Measurements from ENCODE around the gene ARHGAP31.
"Not testable (repeated sequence)": the region's sequence is repeated elsewhere in the genome, so short reads cannot be mapped to it uniquely, and the experiment has no call there.

The ARHGAP31 gene

DNA sequence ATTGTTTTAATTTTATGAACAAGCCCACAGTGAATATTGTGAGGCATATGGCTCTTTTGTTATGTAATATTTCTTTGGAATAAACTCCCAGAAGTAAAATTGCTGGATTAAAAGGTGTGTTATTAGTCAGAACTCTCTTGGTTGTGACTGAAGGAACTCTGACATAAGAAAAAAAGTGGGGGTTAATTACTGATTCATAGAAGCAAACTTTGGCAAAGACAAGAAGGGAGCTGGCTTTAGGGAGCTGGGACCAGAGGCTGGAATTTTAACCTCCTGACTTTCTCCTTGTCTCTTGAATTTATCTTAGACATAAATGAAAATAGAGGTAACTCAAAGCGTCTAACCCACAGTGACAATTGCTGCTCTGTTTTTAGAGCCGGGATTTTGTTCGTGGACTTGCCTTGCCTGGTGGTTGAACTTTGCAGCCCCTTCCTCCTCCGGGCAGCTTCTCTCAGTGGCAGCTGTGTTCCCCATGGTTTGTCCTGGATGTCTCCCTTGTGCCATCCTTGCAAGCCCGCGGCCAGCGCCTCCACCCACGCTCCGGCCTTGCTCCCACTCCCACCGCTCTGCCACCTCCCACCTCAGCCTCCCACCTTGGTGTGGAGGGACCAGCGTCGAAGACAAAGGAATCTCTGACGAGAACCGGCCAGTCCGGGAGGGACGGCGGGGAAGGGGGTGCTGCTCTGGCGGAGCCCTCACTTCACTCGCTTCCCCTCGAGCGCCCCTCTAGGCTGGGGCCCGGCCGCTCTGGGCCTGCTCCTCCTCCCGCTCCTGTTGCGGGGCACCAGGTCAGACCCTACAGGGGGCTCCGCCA is 28.0 kb downstream of the ARHGAP31 start:
- DNase-seq = no peak

DNA sequence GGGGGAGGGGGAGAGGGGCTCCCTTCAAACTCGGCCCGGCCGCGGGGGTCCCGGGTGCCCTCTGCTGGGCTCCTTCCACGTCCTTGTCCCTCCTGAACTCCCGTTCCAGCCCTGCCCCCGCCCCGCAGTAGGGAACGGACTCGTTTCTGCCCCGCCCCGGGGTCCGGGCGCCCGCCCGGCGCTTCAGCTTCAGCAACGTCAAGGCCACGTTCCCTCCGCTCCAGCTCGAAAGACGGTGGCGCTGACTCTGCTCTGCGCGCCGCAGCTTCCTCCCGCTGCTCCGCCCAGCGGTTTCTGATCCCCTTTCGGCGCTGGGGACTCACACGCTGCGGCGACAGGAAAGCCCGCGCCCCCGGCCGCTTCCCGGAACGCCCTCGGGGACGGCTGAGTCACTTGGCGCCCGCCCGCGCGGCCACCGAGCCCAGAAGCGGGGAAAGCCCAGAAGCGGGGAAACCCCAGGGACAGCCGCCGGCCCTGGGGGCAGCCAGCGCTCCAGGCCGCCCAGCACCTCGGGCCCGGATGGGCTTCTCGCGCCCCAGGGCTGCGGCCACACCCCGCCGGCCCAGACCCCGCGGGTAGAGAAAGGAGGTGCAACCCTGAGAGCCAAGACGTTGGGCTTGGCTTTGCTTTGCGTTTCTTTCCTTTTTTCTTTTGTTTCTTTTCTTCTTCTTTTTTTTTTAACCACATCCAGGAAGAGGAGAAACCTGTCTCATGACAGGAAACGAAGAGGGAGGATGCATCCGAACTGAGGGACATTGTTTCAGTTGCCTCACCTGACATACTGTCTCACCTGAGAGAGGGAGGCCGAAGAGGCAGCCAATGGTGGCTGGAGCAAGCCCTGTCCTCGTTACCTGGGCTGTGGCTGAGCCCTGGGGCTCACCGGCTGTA is 28.9 kb downstream of the ARHGAP31 start:
- DNase-seq = no peak

DNA sequence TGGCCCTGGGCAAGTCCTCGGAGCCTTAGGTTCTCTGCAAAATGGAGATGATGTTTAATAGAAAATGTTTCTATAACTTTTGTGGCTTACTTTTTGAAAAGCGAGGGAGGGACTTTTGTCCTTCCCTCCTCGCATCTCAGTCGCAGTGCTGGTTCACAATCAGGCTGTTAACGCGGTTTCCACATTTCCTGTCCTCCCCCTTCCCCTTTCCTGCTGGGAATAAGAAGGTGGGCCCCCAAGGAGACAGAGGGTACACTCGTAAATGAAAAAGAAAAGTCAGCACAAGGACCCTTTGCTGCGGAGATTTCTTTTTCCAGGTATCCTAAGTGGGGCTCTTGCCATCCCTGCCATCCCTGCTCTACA is 29.5 kb downstream of the ARHGAP31 start:
- no peak for DNase-seq

DNA sequence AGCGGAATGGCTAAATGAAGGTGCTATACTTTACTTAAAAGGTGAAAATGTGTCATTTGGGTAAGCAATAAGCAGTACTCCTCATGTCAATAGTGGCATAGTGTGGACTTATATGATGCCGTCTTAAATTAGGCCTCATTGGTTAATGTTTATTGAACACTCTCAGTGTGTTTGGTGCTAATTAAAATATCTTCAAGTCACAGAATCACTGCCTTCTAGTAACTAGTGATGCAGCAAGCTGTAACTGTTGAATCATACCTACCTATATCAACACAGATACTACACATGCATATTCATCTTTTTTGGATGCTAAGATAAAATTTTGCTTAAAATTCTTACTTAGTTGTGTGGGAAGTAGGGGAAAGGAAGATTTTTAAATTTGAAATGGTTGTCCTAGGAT is 30.7 kb downstream of the ARHGAP31 start:
- no peak for DNase-seq

- DNase-seq = no peak
Measured at GRCh38 chr3:119326976-119327375, 32.8 kb downstream of the ARHGAP31 start.

GRCh38 chr3:119329551-119329950 is 35.4 kb downstream of the ARHGAP31 start:
- no peak for DNase-seq

DNA sequence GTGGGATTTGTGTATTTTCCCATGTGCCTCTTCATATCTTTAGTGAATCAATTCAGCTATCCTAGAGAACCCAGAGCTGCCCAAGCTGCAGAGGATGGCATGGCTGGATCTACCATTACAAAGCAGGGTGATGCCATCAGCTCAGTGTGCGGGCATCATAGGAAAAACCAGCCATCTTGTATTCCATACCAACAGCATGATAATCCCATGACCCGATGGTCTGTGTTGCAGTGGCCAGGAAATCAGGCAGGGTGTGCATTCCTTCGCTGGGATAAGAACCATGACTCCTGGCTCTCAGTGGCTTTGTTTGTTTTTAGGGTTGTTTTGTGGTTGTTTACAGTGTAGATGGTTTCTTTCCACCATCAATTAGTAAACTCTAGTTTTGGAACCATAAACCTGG is 36.0 kb downstream of the ARHGAP31 start:
- no peak for DNase-seq

DNA sequence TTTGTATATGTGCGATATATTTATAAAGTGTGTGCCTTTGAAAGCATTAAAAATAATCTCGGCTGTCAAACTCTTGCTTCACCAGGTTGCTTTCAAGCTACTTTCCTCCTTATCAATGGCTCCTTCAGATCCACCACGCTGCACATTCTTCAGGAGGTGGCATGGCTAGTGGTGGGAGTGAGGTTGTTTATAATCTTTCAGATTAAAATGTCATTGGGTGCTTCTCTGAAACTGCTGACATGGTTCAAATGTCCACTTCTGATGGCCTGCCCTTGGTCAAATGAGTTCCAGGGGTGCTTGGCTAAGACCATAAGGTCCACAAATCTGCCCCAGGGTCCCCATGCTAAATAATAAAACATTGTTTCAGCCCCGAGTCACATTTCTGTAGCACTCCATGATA is 36.7 kb downstream of the ARHGAP31 start:
- DNase-seq = no peak

DNA sequence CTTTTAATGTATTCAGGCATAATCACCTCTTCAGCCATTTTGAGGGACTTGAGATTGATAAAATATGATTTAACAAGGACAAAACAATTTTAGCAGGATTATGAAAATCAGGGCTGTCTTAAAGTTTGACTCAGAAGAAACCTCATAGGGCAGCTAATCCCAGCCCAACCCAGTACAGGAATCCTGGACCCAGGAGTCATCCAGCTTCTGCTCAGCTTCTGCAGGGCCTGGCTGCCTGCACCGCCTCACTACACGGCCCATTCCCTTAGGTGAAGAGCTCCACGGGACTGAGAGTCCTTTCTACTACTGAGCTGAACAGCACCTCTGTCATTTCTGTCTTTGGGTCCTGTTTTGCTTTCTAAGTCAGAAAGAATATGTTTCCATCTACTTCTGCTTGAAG is 37.5 kb downstream of the ARHGAP31 start:
- no peak for DNase-seq

GRCh38 chr3:119333773-119334509 is 39.8 kb downstream of the ARHGAP31 start:
- no peak for DNase-seq

- DNase-seq = no peak
Measured at GRCh38 chr3:119336823-119337222, 42.6 kb downstream of the ARHGAP31 start.

GRCh38 chr3:119337407-119337806 is 43.2 kb downstream of the ARHGAP31 start:
- DNase-seq = not testable (repeated sequence)

DNA sequence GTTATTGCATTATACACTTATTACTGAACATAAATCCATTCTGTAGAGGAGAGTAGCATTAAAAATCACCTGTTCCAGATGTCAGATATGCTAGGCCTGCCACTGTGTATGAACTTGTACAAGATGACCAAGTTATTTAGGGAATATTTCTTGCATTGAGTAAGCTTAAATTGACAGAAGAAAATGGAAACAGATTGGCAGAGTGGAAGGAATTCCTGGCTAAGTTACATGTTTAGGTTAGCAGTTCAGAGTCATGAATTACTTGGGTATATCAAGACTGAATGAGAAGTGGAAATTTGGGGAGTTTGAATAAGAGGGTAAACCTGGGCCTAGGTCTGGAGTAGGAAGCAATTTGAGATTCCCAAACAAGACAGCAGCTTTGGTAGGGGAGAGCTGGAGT is 44.6 kb downstream of the ARHGAP31 start:
- DNase-seq = no peak

DNA sequence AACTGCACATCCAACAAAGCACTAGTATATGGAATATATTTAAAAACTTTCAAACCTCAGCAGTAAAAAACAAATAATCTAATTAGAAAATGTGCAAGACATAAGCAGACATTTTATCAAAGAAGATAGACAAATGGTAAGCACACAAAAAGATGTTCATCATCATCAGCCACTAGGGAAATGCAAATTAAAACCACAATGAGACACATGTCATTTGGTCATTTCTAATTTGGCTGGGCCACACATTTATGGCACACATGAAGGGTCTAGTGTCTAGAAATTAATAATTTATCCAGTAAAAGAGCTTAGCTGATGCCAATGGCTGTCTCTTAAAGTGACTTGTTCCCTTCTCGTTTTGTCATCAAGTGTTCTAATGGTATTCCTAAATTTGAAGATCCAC is 45.8 kb downstream of the ARHGAP31 start:
- no peak for DNase-seq

- DNase-seq = no peak
Measured at GRCh38 chr3:119340446-119340845, 46.3 kb downstream of the ARHGAP31 start.

GRCh38 chr3:119342176-119342575 is 48.0 kb downstream of the ARHGAP31 start:
- DNase-seq = no peak

DNA sequence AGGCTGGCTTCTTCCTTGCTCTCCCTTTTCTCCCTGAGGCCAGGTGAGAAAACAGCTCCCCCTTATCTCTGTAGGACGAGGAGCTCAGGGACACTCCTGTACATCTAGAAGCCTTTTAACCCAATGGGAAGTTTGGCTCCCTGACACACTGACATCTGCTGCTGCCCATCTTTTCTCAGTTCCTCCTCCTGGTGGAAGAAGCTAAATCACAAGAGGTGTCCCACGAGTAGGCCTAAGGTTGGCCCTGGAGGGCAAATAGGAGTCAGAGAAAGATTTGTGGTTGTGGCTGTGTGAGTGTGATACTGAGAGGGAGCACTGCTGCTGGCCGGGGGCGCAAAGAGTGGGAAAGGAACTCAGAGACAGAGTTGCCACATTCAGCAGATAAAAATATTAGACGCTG is 49.5 kb downstream of the ARHGAP31 start:
- no peak for DNase-seq

DNA sequence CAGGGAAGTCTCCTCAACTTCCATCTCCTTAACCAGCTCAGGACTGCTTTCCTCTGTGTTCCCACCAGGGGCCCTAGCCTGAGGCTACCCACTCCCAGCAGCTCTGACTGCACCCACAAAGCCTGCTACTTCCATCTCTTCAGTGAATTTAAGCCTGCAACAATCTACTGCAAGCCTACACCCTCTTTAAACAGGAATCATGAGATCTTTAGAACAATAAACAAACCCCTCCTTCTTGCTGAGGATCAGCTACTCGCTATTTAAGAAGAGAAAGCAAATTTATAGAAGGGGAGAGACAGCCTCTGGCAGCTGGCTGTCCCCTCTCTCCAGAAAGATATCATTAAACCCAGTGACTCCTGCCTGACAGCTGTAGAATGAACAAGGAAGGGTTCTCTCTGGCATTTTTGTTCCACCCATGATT is 51.9 kb downstream of the ARHGAP31 start:
- DNase-seq = no peak

DNA sequence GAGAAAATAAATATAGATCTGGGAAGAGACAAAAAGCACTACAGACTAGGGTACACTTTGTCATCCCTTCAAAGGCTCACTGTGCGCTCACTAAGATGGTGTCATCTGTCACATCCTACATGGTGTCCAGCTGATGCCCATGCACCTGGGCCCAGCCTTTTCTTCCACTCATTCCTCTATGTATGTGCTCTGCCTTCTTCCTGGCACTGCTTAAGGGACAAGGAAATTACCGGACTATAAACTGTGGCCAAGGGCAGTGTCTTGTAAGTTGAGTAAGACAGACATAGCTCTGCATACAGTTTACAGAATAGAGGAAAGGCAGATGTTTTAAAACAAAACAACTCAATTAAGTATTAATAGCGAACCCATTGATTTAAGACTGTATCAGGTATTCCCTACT is 52.9 kb downstream of the ARHGAP31 start:
- DNase-seq = no peak

DNA sequence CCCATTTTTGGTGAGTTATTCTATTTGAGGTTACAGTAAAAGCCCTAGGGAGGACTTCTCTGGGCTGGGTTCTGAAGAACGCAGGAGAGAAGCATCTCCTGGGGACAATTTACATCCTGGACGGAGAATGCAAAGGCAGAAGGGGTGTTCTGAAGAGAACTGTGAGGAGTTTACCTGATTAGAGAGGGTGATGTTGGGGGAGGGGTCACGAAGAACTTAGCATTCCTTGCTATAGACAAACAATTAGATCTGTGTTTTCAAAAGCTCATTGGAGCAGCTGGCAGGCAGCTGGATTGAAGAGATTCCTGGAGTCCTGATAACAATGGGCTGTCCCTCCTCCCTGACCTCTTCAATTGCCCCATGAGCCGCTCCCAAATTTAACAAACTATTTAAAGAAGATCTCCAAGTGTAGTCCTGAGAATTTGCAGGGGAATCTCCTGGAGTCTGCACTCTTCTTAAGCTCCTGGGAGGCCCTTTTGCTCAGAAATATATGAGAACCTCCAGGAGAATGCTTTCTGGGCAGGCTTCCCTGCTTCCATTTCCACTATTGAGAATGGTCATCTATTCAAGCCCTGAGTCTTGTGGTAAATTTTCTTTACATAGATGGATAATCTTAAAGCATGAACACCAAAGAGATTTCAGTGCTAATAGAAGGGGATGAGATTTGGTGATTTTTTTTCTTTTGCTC is 55.3 kb downstream of the ARHGAP31 start:
- no peak for DNase-seq

DNA sequence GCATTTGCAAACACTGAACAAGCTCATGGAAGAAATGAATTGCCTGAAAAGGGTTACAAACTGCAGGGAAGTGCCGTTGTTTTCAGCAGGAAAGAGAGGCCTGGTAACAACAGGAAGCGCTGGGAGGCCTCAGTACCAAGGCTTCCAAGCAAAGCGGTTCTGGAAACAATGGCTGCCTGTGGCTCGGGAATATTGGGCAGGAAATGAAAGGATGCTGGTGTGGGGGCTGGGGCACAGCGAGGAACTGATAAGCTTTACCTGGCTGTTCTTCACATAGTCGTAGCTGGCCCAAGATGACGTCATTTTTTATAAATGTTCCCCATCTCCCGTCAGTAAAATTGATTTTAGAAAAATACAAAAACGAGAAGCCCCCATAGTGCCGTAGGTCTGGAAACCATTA is 55.9 kb downstream of the ARHGAP31 start:
- no peak for DNase-seq

DNA sequence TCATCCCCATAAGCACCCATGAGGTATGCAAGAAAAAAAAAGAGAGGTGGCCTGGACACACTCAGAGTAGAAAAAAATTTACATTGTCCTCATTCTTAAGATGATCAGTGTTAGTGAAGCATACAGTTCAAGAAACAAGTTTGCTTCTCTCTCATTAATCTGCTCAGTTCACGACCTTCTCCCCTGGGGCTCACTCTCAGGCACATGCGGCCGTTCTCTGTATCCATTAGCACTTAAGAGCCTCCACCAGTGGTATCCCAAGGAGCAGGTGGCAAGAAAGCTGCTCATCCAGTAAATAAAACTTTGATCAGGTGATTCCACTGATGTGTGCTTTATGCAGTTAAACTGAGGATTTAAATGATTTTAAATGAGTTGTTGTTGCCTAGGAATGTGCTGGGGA is 57.4 kb downstream of the ARHGAP31 start:
- DNase-seq = no peak

- no peak for DNase-seq
Measured at GRCh38 chr3:119352034-119352609, 57.9 kb downstream of the ARHGAP31 start.

All from NCI-H1436 treated with DMSO at 0.1 percent for 48 hours (cell line).